RCC 7860 (cell line): ENCODE results near the gene BTBD9.
"Not testable (repeated sequence)": the region's sequence is repeated elsewhere in the genome, so short reads cannot be mapped to it uniquely, and the experiment has no call there.

ENCODE experiments used
- DNase-seq: peaks from one replicate; pipeline ENCODE4 v3.0.0-alpha.2; 2015; ENCODE audit warnings: low spot score
- FAIRE-seq: peaks from 2 replicates; lab custom pipeline; 2012; peaks lifted over from hg19 to GRCh38; lab: Jason Lieb, UNC

BTBD9 gene

DNA sequence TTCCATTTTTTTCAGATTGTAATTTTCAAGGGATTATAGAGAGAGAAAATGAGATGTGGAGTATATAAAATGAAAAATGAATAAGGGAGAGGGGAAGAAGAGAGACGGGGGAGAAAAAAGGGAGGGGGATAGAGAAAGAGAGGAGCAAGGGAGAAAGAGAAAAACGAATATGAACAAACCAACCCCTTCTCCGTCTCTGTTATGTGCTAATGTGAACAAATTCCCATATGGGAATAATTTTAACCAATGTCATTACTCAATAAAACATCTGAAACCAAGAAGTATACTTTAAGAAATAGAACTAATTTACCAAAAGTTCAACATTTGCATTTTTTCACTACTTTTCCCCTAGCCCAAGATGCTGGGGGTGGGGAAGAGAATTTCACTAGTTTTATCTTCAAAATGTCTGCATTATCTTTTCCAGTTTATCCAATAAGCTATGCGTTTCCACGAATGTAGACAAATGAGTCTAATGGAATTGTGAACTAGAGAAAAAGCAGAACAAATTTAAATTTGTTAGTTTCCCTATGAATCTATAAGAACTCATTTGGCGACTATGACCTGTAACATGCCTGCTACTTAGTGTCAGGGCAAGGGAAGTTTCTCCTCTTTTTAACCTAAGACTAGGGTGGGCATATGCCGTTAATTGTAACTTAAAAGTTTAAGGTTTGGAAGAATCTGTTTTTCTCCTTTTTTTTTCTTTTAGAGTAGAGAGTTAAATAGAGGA is 286.3 kb downstream of the BTBD9 start:
- no peak for DNase-seq
- FAIRE-seq: no peak

DNA sequence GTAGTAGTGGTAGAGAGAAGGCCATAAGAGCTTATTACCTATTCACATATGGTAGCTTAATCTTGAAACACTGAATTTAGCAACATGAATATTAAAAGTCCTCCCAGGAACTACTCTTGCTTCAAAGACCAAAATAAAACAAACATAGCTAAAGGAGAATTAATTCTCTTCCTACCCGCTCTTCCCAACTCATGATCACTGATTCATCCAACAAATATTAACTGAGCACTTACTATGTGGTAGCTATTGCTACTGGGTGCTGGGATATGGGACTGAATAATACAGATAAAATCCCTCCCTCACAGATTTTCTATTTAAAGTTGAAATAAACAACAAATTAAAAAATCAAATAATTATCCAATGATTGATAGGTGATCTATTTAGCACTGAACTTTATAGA is 287.1 kb downstream of the BTBD9 start:
- peak; percentile 74 for FAIRE-seq
- DNase-seq: peak; percentile 21

DNA sequence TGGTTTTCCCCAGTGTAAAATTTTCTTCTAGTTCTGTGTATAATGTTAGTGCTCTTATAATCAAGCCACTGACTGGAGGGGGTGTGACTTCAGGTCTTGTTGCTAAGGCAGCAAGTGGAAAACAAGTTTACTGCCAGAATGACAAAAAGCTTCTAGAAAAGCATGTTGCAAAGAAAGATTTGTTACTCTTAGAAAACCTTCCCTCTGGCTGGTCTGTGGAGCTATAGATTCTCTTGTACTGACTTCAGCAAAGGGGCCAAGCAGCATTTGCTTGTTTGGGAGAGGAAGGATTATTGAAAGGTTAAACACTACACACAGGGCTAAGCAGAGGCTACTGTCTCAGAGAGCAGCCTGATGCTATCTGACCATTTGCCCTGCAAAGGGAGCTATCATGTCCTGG is 288.8 kb downstream of the BTBD9 start:
- peak; percentile 37 for DNase-seq
- no peak for FAIRE-seq

DNA sequence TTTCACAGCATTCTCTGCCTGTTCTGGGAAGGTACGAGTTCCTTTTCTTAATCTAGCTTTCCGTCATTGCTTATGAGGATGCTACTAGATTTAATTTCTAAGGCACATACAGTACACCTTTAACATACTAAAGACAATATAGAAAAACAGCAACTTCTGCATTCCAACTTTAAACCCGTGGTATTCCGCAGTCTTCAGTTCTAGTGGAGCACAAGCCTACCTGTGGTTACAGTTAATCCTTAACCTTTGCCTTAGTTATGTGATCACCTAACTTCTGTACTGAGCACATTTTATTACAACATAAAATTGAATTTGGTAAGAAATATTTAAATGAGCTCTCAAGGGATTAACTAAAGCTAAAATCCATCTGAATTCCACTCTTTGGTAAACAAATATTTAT is 289.5 kb downstream of the BTBD9 start:
- DNase-seq (peak; percentile 15), FAIRE-seq (peak; percentile 75)

DNA sequence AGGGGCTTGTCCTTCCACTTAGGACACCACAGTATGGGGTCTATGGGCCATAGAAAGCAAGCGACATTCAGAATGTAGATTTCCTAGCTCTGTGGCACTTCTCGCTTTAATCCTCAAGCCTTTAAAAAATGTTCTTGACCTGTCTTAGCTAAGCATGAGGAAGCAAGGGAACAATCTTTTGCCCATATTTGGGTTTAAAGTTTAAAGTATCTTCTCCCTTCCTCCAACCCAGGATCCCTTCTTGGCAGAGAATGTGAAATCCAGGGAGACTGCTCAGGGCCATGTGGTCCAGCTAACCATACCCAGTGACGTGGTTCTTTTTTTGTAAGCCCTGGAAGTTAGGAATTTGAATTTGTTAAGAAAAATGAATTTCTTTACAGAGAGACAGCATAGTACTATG is 289.9 kb downstream of the BTBD9 start:
- no peak for FAIRE-seq
- no peak for DNase-seq

DNA sequence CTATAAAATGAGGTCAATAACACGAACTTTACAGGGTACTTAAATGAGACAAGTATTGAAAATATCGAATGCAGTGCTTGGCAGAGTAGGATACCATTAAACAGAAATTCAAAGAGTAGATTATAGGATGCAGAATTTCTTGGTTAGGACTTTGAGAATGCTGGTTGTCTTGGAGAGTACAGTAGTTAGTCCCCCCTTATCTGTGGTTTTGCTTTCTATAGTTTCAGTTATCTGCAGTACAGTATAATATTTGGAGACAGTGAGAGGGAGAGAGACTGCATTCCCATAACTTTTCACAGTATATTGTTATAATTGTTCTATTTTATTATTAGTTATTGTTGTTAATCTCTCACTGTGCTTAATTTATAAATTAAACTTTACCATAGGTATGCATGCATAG is 290.5 kb downstream of the BTBD9 start:
- FAIRE-seq (no peak), DNase-seq (no peak)

DNA sequence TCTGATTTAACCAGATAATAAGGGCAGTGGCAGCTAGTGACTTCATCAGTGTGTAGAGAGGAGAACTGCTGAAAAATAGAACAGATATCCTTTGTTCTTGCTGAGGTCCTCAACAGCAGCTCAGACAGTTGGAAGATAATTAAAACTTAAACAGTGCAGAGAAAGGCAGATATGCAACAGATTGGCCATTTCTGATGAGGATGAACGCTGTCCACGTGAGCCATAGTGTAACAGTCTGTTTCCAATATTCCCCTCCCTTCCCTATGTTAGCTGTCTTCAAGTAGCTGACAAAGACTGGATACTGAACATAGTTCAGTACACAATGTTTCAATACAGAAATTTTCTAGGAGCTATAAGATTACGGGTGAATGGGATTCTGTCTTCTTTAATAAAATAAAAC is 291.4 kb downstream of the BTBD9 start:
- DNase-seq: no peak
- no peak for FAIRE-seq

DNA sequence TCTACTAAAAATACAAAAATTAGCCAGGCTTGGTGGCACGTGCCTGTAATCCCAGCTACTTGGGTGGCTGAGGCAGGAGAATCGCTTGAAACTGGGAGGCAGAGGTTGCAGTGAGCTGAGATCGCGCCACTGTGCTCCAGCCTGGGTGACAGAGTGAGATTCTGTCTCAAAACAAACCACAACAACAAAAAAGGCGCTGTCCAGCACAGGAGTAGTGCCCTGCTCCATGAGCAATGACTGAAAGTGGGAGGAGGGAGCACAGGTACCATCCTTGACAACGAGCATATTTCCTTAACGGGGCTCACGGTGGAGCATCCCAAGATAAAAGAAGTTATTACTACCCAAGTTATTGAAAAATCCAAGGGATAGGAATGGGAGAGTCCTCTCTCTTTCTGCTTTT is 291.9 kb downstream of the BTBD9 start:
- not testable (repeated sequence) for DNase-seq, FAIRE-seq

DNA sequence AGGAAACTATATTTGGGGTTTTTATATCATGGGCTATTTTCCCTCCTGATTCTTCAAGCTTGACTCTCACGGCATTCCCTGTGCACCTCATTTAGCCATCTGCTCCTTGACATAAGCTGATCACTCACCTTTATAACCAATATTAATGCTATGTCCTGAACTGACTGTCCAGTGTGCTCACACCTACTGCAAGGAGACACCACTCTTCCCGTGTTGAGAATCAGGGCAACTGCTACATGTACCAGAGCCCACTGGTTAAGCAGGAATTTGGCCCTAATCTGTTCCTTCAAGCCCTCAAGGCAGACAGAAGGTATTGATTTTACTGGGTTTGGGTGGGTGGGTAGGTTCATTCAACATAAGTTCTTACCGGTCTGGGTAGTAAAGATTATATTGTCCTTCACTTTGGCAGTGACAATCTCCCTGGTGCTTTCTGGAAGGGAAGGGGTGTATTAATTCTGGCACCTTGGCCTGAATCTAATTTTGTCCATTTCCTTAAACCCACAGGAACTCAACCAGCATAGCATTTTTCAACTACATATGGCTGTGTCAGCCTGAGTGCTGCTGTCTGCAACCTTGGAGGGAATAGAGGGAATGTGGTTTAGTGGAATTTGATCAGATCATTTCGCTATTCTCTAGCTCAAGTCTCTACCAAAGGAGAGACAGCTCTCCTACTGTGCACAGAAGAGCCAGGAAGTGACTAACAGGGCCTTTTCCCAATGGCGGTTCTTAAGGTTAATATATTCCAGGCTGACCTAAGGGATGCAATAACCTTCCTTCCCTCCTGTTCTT is 293.2 kb downstream of the BTBD9 start:
- DNase-seq: peak; percentile 89
- peak; percentile 97 for FAIRE-seq

DNA sequence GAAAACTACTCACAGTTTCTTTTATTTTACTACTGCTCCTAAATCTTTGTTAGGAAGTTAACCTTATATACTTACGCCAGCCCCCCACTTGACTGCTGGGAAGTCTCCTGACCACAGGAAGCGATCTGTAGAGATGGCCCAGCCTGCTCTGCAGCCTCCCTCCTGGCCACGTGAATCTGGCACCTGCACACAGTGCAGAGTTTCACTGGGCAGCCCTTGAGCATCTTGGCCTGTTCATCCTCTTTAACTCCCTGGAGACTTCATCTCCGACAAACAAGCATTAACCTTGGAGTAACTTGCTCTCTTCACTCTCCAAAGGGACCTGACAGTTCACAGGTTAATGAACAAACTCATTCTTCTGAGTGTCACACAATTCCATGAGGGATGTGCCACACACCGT is 294.1 kb downstream of the BTBD9 start:
- no peak for FAIRE-seq
- no peak for DNase-seq

DNA sequence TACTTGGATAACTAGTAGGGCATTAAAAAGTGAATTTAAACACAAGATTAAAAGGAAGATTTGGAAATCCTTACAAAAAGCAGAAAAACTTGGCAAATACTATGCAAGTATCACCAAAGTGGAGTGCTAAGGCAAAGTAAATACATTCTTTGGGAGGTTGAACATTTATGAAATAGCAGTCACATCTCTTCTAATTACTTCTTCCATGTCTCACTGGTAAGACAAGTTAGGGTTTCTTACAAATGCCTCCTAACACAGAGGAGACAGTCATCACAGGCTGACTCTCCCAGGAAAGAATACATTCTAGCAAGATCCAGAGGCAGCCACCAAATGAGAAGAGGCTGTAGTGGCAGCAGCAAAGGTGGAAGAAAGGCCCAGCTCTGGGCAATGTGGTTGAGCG is 298.2 kb downstream of the BTBD9 start:
- FAIRE-seq (no peak), DNase-seq (no peak)

DNA sequence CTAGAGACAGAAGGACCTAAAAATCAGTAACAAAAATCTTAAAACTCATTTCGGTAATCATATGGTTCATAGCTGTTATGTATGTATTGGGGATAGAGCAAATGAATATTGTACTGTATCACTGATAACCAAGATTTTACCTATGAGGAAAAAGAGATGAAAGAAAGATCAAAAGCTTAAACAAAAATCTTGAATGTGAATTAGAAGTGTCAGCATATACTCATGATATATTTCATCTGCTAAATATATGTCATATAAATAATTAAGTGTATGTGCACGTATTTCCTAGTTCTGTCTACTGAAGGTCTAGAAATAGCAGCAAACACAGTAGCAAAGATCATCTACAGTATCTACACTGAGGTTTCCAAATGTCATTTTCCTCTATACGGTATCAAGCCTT is 299.8 kb downstream of the BTBD9 start:
- FAIRE-seq: no peak
- no peak for DNase-seq

DNA sequence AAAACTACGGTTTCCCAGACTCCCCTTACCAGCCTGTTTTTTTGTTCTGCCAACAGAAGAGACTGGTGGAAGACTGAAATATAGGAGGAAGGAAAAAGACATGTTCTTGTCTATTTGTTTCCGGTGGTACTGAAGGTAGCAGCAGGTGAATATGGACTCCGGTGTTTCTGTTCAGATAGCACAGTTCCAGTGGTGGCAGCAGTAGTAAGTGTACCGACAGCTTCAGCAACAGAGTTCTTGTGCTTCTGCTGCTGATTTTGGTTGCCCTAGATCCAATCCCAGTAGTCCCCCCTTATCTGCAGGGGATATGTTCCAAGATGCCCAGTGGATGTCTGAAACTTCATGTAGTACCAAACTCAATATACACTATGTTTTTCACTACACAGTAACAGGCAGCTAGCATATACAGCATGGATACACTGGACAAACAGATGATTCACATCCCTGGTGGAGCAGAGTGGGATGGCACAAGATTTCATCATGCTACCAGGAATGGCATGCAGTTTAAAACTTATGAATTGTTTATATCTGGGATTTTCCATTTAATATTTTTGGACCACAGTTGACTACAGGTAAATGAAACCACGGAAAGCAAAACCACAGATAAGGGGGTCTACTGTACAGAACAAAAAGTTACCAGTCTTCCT is 301.8 kb downstream of the BTBD9 start:
- FAIRE-seq: no peak
- DNase-seq: peak; percentile 32

DNA sequence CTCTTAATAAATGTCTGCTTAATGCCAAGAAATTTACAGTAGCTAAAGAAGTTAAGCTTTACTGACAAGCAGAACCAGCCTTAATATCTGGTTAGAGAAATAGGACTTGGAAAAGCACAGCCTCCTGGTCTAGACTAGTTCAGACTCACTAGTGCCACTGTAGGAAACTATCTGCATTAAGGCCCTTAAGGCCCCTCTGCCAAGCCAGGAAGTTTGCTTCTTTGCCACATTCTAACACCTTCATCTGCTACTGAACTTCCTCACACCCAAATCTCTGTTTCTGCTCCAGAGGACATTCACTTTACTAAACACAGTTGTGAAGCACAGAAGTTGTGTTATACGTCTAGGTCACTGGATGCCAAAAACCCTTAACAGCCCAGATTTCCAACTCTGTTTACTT is 302.8 kb downstream of the BTBD9 start:
- FAIRE-seq: no peak

DNA sequence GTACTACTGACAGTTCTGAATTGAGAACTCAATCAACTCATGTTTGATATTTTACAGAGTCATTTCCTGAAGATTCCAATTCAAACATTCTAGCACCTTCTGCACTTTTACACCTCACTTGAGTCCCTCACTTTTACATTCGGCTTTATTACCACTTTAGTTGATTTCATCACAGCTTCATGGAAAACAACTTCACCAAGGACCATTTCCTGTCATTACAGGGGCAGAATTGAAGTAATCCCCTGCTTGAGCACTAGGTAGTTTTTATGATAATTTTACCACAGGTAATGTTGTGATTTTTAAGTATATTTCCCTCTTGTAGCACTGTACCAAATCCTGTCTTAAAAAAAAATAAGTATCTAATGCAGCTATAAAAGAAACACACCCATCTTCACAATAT is 312.9 kb downstream of the BTBD9 start:
- no peak for DNase-seq

More for the DNA sequence above, 302.8 kb downstream of the BTBD9 start:
- no peak for DNase-seq

DNA sequence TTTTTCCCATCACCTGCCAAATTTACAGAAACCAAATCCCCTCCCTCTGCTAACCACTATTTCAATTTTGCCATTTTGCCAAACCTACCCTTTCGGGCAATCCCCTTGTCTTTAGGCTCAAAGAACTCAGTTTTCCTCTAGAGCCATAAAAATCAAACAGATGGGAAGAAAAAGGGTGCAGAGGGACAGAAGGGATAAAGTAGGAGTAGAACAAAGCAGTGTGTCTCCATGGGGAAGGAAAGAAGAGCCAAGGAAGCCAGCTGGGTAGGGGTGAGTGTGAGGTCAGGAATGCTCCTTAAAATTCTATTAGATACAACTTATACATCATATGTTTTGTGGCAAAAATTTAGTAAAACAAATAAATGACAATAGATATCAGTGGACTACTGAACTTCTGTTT is 316.5 kb downstream of the BTBD9 start:
- no peak for FAIRE-seq
- no peak for DNase-seq

More for the DNA sequence above, 312.9 kb downstream of the BTBD9 start:
- no peak for FAIRE-seq

DNA sequence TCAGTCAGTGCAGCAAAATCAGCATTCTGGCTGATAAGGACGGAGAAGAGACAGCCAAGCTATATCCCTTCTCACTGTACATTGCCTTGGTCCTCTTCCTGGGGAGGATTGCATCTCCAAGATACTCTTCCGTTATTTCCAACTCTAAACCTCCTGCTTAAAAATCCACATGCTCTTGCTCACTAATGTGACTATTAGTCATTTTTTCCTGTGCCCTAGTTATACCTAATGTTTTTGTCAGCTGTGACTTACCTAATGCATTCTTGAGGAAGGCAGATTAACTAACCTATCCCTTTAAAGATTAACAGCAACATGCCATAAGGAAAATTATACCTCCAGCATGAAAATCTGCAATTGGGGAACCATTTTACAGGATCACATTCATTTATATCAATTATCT is 317.6 kb downstream of the BTBD9 start:
- peak; percentile 62 for FAIRE-seq

DNA sequence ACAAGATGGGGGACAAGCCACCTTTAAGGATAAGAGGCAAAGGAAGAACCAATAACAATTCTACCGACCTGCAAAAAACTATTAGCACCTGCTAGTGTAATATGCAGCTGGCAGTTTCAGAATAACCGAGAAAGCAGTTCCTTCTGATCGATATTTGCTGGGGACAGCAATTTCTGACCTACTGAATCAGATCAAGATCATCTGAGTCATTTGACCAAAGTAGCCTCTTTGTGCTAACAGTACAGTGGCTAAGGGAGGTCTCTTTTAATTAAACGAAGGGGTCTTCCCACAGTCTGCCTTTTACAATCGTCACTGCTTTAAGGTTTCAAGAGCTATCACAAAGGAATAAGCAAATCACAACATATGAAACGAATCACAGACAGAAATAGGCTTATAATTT is 318.9 kb downstream of the BTBD9 start:
- no peak for FAIRE-seq

More for the DNA sequence above, 317.6 kb downstream of the BTBD9 start:
- DNase-seq: peak; percentile 63

DNA sequence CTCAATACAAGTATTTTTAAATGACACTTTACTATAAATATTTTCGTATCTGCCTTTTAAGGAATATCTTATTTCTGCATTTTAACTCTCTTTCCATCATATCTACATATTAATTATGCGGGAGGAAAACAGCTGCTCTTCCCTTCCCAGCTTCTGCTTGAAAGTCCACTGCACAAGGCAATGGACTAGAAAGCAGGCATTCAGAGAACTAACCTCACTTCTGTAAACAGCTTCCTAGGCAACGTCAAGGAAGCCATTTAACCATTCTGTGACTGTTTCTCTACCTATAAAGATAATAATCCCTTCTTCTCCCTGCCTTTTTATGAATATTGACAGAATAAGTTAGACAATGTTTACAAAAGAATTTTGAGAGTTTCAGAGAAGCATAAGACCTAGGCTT is 319.4 kb downstream of the BTBD9 start:
- DNase-seq: no peak
- FAIRE-seq: no peak

More for the DNA sequence above, 318.9 kb downstream of the BTBD9 start:
- DNase-seq: no peak

DNA sequence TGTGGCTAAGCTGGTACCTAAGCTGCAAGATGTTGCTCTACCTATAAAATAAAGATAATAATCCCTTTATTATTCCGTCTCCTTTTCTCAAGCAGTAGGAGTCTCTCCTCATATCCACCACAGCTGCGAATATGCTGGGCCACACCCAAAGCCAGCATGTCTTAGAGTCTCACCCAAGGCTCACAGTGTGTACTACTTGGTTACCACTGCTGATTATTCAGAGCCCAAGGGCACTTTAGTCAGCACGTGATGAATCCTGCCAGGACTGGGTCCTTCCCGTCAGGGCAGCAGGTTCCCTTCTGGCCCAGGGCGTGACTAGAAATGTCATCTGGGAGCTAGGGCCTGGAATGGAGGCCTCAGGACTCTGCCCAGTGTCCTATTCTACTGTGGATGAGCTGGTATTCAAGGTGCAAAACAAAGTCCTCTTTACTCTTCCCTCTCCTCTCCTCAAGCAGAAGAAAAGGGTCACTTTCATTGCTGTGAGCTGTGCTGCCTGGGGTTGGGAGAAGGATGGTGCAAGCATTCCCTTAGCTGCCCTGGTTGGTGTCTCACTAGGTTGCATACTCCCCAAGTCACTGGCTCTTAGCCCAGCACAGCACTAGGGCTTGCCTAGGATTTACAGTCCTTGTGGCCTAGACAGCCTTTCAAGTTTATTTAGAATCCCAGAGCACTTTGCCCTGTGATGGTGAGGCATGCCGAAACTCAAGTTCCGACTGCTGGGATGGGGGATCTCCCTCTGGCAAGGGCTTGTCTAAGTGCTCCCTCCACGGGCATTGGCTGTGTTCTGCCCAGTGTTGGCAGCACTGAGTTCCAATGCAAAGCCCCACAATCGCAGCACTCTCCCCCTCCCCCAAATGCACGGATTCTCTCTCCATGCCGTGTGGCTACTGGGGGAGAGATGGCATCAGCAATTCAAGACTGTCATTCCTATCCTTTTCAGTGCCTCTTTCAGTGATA is 320.2 kb downstream of the BTBD9 start:
- DNase-seq: no peak
- FAIRE-seq: no peak
